Neutrophil (primary cell): ENCODE measurements around the gene LCT.
"Not testable (repeated sequence)": the region's sequence is repeated elsewhere in the genome, so short reads cannot be mapped to it uniquely, and the experiment has no call there.

ENCODE experiments used
- H3K27ac ChIP-seq: fragments of 200-600 bp; sonication (generic); 2 replicates; pipeline ENCODE4 v1.5.1; 2016; ENCODE audit warnings: mild to moderate bottlenecking, moderate library complexity
- H3K27me3 ChIP-seq: fragments of 200-600 bp; sonication (generic); 2 replicates; pipeline ENCODE4 v1.6.0; 2016; ENCODE audit warnings: mild to moderate bottlenecking
- H3K36me3 ChIP-seq: fragments of 200-600 bp; sonication (generic); 2 replicates; pipeline ENCODE4 v1.5.1; 2017
- H3K4me1 ChIP-seq, 2 experiments: fragments of 200-600 bp in 1 of 2; sonication (generic) in 1 of 2; 1 replicate in 1 of 2; 2 replicates in 1 of 2; pipeline versions ENCODE4 v1.5.1 to v1.6.1; 2013 to 2016; ENCODE audit warnings: low read depth in 1 of 2, low read length in 1 of 2, mild to moderate bottlenecking in 1 of 2, moderate library complexity in 1 of 2; ENCODE audit not compliant: control insufficient read depth in 1 of 2, insufficient read depth in 1 of 2
- H3K4me3 ChIP-seq, 2 experiments: fragments of 200-600 bp in 1 of 2; sonication (generic) in 1 of 2; 1 replicate in 1 of 2; 2 replicates in 1 of 2; pipeline ENCODE4 v1.5.1; 2013 to 2016; ENCODE audit warnings: low read depth in 1 of 2, low read length in 1 of 2, mild to moderate bottlenecking in 1 of 2, moderate library complexity in 1 of 2
- H3K9me3 ChIP-seq: fragments of 200-600 bp; sonication (generic); 2 replicates; pipeline ENCODE4 v1.5.1; 2016
- CTCF ChIP-seq: fragments of 200-600 bp; sonication (generic); IDR thresholded peaks from 2 replicates; pipeline ENCODE4 v1.5.1; 2016; ENCODE audit warnings: antibody characterized with exemption

LCT gene

GRCh38 chr2:135836596-135837270 lies at the start of gene LCT:
Gene LCT, minus strand, starts transcription at chr2:135837184. Its CDS starts 15 bp downstream, at chr2:135837169.
- H3K4me1 ChIP-seq: no peaks in the 10 kb centered on the region
- no peak within 1 kb of the TSS for H3K27ac ChIP-seq
- H3K27me3 ChIP-seq: no peaks in the 10 kb centered on the region
- no peak for TF ChIP-seq CTCF
- no peaks in the 10 kb centered on the region for H3K9me3 ChIP-seq
- no peak within 1 kb of the TSS for H3K4me3 ChIP-seq
- peaks cover 14% of the 10 kb centered on the region for H3K36me3 ChIP-seq

- no peak overlapping the region for H3K27ac ChIP-seq
- H3K9me3 ChIP-seq: no peaks in the 10 kb centered on the region
- no peaks in the 10 kb centered on the region for H3K27me3 ChIP-seq
- H3K4me3 ChIP-seq: no peak overlapping the region
- no peak for TF ChIP-seq CTCF
- no peaks in the 10 kb centered on the region for H3K36me3 ChIP-seq
- peaks cover 7 to 9% of the 10 kb centered on the region in 2 experiments for H3K4me1 ChIP-seq
These were observed 48.7 kb upstream of the LCT start for GRCh38 chr2:135885709-135886108.

GRCh38 chr2:135882415-135882814 lies 45.4 kb upstream of the LCT start:
- Histone ChIP-seq H3K27me3 (no peaks in the 10 kb centered on the region), H3K27ac (no peak overlapping the region), H3K36me3 (no peaks in the 10 kb centered on the region), H3K4me1 (peaks cover 0 to 6% of the 10 kb centered on the region in 2 experiments), H3K9me3 (no peaks in the 10 kb centered on the region), H3K4me3 (no peak overlapping the region)
- no peak for TF ChIP-seq CTCF

- H3K27ac ChIP-seq: peak overlapping the region; percentile 71
- H3K4me1 ChIP-seq: peaks cover 20 to 21% of the 10 kb centered on the region in 2 experiments
- peak overlapping the region; percentile 69 to 75 for H3K4me3 ChIP-seq
- not testable (repeated sequence) for H3K36me3 ChIP-seq, H3K9me3 ChIP-seq, H3K27me3 ChIP-seq
These were observed 39.8 kb upstream of the LCT start for GRCh38 chr2:135876770-135877169.

DNA sequence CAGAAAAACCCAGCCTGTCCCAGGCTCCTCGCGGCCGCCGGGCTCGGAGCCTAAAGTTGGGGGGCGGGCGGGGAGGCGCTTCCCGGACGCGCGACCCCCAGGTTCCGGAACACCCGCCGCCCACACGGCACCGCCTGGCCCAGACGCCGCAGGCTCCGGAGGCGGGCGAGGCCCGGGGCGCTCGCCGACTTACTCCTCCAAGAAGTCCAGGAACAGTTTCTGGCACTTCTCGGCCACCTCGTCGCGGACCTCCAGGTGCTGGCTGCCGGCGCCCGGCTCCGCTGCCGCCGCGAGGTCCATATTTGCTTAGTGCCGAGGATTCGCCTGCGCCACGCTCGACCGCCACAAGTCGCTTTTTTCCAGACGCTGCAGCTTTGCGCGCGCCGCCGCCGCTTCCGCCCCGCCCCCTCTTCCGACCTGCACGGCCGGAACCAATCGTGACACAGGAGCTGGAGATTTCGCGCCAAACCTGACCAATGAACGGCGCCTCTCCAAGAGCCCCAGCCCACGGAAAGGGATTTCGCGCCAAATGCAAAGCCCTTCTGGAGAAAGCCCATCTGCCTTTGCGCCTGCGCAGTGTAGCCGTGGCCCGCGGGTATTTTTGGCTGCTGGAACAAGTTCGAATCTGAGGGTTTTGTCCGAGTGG lies 39.2 kb upstream of the LCT start, which contains the start of gene MCM6:
Gene MCM6 (minus strand): TSS at position 378 of the 646 bp plus-strand sequence. CDS start 78 bp downstream, at position 300.
- H3K4me3 ChIP-seq: peak within 1 kb of the TSS; percentile 69 to 75
- no peaks in the 10 kb centered on the region for H3K9me3 ChIP-seq
- peaks cover 20 to 21% of the 10 kb centered on the region in 2 experiments for H3K4me1 ChIP-seq
- peak within 1 kb of the TSS; percentile 71 for H3K27ac ChIP-seq
- no peaks in the 10 kb centered on the region for H3K27me3 ChIP-seq
- peak; percentile 54 for TF ChIP-seq CTCF
- H3K36me3 ChIP-seq: no peaks in the 10 kb centered on the region

- Histone ChIP-seq H3K27ac (peak overlapping the region; percentile 71), H3K4me1 (peaks cover 20 to 21% of the 10 kb centered on the region in 2 experiments), H3K4me3 (peak overlapping the region; percentile 69 to 75), H3K36me3 (no peaks in the 10 kb centered on the region), H3K9me3 (no peaks in the 10 kb centered on the region), H3K27me3 (no peaks in the 10 kb centered on the region)
- no peak for TF ChIP-seq CTCF
These were observed 38.6 kb upstream of the LCT start for GRCh38 chr2:135875491-135876065.
